ENCODE data around the gene ZNF536.

DNA sequence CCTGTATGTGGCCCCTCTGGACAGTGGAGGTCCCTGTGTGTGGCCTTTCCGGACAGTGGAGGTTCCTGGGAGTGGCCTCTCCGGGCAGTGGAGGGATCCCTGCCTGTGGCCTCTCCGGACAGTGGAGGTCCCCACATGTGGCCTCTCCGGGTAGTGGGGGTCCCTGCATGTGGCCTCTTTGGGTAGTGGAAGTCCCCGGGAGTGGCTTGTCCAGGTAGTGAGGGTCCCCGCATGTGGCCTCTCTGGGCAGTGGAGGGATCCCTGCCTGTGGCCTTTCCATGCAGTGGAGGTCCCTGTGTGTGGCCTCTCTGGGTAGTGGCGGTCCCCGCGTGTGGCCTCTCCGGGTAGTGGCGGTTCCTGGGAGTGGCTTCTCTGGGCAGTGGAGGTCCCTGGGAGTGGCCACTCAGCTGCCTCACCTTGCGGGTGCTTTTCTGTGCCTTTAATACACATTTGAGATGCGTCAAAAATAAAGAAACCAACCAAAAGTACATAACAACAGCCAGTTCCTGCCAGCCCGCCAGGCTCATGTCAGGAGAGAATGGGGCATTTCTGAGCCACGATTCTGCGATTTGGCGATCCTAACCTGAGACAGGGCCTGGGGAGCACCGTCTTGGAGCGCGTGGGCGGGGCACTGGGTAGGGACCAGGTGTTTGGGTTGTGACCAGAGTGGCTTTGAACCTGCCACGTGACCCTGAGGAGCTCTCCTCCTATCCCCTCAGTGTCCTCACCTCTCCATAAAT lies 194.7 kb downstream of the ZNF536 start:
- TF ChIP-seq, protein P1, sequence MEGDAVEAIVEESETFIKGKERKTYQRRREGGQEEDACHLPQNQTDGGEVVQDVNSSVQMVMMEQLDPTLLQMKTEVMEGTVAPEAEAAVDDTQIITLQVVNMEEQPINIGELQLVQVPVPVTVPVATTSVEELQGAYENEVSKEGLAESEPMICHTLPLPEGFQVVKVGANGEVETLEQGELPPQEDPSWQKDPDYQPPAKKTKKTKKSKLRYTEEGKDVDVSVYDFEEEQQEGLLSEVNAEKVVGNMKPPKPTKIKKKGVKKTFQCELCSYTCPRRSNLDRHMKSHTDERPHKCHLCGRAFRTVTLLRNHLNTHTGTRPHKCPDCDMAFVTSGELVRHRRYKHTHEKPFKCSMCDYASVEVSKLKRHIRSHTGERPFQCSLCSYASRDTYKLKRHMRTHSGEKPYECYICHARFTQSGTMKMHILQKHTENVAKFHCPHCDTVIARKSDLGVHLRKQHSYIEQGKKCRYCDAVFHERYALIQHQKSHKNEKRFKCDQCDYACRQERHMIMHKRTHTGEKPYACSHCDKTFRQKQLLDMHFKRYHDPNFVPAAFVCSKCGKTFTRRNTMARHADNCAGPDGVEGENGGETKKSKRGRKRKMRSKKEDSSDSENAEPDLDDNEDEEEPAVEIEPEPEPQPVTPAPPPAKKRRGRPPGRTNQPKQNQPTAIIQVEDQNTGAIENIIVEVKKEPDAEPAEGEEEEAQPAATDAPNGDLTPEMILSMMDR (conservative IDR thresholded peaks at IDR 0.05; ENCODE audit: low read depth, low read length): no peak
- no peak for TF ChIP-seq EZH2phosphoT487 (IDR thresholded peaks at IDR 0.05; ENCODE audit: borderline replicate concordance, low read length)
